HFF-Myc (cell line): Measurements from ENCODE around the gene CADPS.
A peak's percentile ranks its signal among the peaks of the same experiment; 100 is the strongest.

Experiments
- DNase-seq: peaks from one replicate; pipeline ENCODE4 v3.0.0-alpha.2; 2011; ENCODE audit warnings: low read depth; ENCODE audit errors: extremely low read depth
- H3K4me3 ChIP-seq: replicated peaks from 2 replicates; pipeline ENCODE4 v1.5.1; 2011; ENCODE audit warnings: low read depth, mild to moderate bottlenecking, control low read depth, low read length
- TF ChIP-seq, protein P1 (sequence below): IDR thresholded peaks from 2 replicates; pipeline ENCODE4 v1.5.1; 2012; ENCODE audit warnings: mild to moderate bottlenecking, low read depth, low read length, control low read depth; ENCODE audit errors: missing control alignments

The CADPS gene

DNA sequence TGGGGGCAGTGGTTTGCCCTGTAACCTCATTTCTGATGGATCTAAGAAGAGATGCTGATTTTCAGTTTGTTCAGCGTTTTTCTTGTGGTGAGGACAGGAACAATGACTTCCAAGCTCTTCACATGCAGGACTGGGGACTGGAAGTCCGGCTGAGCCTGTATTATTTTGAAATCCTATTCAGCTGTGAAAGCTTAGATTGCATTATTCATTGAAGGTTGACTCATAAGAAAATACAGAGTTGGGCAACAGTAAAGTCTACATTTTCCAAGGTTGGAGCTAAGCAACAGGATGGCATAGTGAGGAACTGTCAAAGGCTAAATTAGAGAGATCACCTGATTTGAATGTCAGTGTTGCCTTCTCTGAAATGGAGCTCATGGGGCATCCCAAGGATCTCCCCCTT is 270.9 kb downstream of the CADPS start:
- DNase-seq, result peak; percentile 44
- H3K4me3 ChIP-seq, result no peak overlapping the region
- TF ChIP-seq, protein P1, sequence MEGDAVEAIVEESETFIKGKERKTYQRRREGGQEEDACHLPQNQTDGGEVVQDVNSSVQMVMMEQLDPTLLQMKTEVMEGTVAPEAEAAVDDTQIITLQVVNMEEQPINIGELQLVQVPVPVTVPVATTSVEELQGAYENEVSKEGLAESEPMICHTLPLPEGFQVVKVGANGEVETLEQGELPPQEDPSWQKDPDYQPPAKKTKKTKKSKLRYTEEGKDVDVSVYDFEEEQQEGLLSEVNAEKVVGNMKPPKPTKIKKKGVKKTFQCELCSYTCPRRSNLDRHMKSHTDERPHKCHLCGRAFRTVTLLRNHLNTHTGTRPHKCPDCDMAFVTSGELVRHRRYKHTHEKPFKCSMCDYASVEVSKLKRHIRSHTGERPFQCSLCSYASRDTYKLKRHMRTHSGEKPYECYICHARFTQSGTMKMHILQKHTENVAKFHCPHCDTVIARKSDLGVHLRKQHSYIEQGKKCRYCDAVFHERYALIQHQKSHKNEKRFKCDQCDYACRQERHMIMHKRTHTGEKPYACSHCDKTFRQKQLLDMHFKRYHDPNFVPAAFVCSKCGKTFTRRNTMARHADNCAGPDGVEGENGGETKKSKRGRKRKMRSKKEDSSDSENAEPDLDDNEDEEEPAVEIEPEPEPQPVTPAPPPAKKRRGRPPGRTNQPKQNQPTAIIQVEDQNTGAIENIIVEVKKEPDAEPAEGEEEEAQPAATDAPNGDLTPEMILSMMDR, result no peak

DNA sequence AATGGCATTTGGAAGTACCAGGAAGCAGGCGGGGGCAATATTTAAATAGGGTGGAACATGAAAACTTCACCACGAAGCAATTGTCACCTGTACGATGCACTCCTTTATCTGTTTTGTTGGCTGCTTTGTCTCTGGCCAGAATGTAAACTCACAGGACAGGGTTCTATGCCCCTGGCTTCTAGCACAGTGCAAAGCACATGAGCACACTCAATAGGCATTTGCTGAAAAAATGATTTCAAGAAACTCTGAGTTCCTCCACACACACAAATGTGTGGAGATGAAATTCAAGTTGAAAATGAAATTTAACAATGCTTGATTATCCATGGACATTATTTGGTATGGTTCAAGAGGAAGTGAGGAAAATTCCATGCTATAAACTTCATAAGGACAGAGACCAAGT is 272.2 kb downstream of the CADPS start:
- TF ChIP-seq, protein P1, result no peak
- no peak for DNase-seq
- H3K4me3 ChIP-seq, result no peak overlapping the region

DNA sequence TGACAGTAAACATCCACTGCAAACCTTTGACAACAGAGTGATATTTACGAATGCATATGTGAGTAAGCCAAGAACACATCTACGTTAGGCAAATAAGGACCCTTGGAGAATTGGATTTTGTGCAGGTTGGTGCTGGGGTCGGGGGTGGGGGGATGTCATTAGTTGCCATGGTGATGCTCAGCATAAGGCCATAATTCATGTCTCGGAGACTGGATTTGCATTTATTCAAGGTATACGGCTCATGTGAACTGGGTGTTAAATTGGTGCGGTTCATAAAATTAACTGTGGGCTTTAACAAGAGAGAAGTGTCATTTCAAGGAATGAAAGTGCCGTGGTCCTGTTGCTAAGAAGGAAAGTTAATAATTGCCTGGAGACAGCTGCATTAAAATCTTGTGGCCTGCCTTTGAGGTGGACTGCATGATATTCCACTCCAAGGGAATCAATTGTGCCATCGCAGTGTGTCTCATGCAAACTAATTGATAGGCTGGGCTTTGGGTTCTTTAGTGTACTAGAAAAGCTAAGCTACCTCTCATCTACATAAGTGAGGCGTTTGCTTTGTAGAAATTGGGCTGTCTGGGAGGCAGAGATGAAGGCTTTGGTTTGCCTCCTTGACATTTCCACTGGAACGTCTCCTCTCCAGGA is 273.0 kb downstream of the CADPS start:
- H3K4me3 ChIP-seq, result no peak overlapping the region
- DNase-seq, result no peak
- TF ChIP-seq, protein P1, result no peak

DNA sequence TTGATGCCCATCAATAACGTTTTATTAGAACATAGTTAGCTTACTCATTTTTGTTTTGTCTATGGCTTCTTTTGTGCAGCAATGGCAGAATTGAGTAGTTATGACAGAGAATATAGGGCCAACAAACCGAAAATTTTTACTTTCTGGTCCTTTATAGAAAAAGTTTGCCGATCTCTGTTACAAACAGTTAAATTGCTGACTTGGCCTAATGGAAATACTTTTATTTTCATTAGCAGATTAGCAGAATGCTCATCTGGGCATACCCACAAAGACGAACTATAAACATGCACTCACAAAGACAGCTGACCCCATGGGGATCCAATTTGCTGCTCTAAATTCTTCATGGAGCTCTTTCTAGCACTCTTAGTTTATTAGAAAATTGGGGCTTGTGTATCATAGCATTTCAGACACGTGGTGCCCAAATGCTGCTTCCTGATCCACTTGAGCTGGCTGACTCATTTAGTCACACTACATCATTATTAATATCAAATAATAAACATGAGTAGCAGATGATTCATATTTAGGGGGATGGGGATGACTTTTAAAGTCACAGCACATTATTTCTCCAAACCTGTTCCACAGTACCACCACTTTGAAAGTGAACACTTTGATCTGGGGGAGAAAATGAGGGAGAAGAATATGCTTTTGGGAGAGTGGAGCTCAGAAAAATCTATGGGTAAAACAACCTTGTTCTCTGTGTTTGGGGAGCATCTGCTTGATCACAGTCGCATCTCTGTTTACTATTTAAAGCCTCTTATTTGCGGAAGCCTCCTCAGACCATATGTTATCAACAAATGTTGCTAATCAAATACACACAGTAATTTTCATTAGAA is 273.8 kb downstream of the CADPS start:
- TF ChIP-seq, protein P1, result no peak
- peak; percentile 91 for DNase-seq
- no peak overlapping the region for H3K4me3 ChIP-seq

DNA sequence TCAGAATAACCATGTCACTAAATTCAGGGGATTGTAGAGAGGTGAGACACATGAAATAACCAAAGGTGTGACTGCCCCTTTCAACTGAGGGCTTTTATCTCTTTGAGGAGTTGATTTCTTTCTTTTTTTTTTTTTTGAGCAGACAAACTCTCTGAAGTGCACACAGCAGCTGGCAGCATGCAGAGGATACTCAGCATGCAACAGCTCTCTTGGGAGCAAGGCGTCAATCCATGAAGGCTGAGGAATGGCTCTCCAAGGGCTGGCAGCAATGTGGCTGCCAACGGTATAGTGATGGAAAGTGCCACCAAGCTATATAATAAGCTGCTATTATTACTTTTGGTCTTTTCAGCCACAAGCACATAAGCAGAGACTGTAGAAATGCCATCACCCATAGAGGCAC is 275.2 kb downstream of the CADPS start:
- DNase-seq, result no peak
- TF ChIP-seq, protein P1, result no peak
- H3K4me3 ChIP-seq, result no peak overlapping the region

DNA sequence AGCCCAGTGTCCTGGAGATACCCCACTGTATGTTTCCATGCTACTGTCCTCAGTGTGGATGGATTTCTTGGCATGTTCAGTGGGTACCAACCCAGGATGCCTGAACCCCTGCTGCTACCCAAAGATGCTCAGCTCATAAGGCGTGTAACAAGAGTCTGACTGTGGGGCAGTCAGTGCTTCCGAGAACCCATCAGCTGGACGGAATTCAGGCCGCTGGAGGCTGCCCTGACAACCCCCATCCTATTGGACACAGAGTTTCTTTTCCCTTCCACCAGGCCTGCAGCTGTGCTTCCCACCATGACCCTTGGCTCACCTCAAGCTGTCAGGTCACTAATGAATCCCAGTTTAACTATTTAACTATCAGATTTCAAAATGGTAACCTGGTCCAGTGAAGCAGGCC is 277.7 kb downstream of the CADPS start:
- H3K4me3 ChIP-seq, result no peak overlapping the region
- peak; percentile 58 for DNase-seq
- TF ChIP-seq, protein P1, result no peak

DNA sequence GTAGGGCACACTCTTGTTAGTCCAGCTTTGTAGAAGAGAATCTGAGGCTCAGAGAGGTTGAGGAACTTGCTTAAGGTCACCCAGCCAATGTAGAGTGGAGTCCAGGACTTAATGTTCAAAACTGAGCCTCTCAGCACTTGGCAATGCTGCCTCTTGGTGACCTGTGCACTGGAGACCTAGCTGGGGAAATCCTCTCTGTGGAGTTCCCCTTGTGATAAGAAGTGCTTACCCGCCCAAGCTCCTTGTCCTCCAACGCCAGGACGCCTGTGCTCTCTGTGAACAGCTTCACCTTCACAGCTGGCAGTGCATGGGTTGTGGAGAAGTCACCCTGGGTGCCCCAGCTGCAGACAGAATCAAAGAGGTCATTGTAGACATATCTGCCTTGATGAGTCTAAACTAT is 282.8 kb downstream of the CADPS start:
- H3K4me3 ChIP-seq, result no peak overlapping the region
- TF ChIP-seq, protein P1, result no peak
- no peak for DNase-seq
